ENCODE results near the gene ZNF865.

The ZNF865 gene

DNA sequence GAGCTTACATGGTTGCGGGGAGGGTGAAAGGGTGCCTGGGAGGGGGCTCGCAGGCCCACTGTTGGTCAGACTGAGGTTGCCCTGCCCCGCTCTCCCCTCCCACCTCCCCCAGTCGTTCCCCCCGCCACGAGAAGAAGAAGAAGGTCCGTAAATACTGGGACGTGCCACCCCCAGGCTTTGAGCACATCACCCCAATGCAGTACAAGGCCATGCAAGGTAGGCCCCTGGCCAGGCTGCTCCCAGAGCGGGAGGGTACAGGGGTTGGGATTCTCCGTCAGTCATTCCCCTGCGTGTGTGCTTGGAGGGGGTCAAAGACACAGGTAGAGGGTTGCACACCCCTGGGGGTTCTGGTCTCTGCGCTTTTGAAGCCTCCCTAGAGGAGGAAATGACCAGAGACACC, 55.0 kb downstream of the ZNF865 start:
- no peak for DNase-seq (ENCODE audit: low read depth)

DNA sequence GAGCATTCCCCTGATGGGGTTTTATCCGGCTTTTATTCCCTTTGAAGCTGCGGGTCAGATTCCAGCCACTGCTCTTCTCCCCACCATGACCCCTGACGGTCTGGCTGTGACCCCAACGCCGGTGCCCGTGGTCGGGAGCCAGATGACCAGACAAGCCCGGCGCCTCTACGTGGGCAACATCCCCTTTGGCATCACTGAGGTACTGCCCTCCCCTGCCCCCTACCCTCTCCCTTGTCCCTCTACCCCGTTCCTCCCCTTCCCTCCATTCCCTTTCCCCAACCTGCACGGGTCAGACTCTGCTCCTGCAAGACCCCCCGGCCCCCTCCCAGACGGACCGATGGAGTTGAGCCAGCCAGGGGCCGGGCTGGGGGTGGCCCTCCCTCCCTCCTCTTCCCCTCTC, 55.5 kb downstream of the ZNF865 start:
- no peak for DNase-seq (ENCODE audit: low read depth)

DNA sequence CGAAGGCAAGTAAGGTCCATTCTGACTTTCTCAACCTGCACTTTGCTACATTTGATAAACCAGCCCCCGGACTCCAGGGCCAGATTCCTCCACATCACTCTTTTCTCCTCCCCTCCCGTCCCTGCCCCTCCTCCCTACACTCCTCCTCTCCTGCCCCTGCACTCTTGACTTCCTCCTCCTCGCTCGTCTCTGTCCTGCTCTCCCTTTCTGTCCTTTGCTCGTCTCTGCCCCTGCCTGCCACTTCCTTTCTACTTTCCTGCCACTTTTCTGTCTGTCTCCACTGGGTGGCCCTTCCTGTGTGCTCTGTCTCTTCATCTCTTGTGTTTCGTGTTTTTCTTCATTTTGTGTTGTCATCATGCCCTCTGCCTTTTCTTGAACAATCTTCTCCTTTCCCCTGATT, 56.4 kb downstream of the ZNF865 start:
- no peak for DNase-seq (ENCODE audit: low read depth)

DNA sequence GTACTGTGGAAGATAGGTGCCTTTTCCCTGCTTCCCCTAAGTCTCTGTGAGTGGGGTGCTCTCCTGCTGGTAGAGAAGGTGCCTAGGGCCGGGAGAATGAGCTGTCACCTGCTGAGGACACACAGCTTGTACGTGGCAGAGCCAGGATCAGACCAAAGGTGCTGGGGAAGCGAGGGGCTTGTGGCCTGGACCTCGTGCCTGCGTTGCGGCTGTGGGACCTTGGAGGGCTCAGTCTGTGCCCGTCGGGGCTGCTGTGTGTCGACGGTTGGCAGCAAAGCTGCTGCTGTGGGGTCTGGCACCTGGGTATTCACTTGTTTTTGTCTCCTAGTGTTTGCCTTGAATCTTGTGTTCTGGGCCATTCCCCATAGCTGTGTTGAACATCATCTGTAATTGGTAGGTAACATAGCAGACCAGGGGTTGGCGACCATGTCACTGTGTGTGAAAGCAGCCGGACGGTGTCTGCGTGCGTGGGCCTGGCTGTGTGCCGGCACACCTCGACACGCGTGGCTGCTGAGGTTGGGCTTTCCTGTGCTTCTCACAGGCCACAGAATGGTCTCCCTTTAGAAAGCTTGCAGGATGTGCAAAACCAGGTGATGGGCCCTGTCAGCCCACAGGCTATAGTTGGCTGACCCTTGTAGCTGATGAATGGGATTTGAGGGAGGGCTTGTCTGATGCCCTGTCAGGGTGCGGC, 58.5 kb downstream of the ZNF865 start:
- DNase-seq (ENCODE audit: low read depth), result no peak

DNA sequence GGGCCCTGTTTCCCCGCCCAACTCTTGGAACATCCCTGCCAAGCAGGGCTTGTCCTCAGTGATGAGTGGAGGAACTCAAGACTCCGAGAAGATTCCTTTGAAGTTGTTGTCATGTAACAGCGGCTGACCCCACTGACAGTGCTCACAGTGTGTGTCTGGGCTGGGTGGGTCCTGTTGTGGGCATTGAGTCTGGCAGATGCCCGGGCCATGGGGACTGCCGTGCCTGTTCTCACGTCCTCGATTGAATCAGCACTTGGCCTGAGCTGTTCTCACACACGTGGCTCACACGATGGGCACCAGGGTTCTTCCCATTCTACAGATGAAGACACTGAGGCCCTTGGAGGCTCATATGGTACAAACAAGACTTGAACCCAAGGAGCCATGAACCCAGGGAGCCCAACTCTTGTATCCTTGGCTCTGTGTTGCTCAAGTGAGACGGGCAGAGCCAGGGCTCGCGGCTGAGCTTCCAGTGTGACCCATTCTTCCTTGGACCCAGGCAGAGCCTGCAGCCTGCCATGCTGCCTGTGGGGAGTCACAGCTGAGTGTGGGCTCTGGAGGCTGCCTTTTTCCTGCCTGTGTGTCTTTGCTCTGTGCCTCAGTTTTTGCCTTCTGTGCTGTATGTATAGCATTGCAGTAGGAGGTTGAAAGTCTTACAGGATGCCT, 61.0 kb downstream of the ZNF865 start:
- no peak for DNase-seq (ENCODE audit: low read depth)
